ENCODE results near the gene WWC2. TPM values are rescaled to one million over a fixed set of nuclear protein-coding genes. Genes with fewer than 3 reads are reported as not detected.

Gene WWC2
- total RNA-seq, 1 donor from 2014 or later: 34.4 TPM

Other genes starting within 250 kb of the WWC2 start
- 38.0 TPM for gene DCTD, start 181.9 kb upstream of the WWC2 start, total RNA-seq
- gene CLDN22, start 221.0 kb downstream of the WWC2 start, total RNA-seq: not detected
- gene CLDN24, start 223.2 kb downstream of the WWC2 start, total RNA-seq: not detected

Measured in Right ventricle myocardium superior (tissue), 1 donor.